Upper lobe of right lung (tissue), 1 donor: ENCODE results near the gene SEPTIN7. TPM values are rescaled to one million over a fixed set of nuclear protein-coding genes. Genes with fewer than 3 reads are reported as not detected.

Experiments used
- ATAC-seq: fragments of 200-7000 bp; cut with Tn5 transposase; one replicate; pipeline ENCODE4 v1.9.1; 2020; ENCODE audit warnings: mild to moderate bottlenecking, moderate library complexity
- DNase-seq: peaks from one replicate; pipeline ENCODE4 v3.0.0-alpha.2; 2020
- H3K27ac ChIP-seq: fragments of 200-600 bp; one replicate; pipeline ENCODE4 v1.8.0; 2022
- H3K27me3 ChIP-seq: fragments of 200-600 bp; one replicate; pipeline ENCODE4 v1.8.0; 2022; ENCODE audit warnings: mild to moderate bottlenecking
- H3K36me3 ChIP-seq: fragments of 200-600 bp; one replicate; pipeline ENCODE4 v1.8.0; 2022
- H3K4me1 ChIP-seq: fragments of 200-600 bp; one replicate; pipeline ENCODE4 v1.8.0; 2022
- H3K4me3 ChIP-seq: fragments of 200-600 bp; one replicate; pipeline ENCODE4 v1.8.0; 2022; ENCODE audit warnings: mild to moderate bottlenecking
- H3K9me3 ChIP-seq: fragments of 200-600 bp; one replicate; pipeline ENCODE4 v1.8.0; 2022
- CTCF ChIP-seq: fragments of 200-600 bp; IDR thresholded peaks from one replicate; pipeline ENCODE4 v1.8.0; 2022; ENCODE audit warnings: antibody characterized with exemption
- intact Hi-C: fragments of 100-400 bp; cut with DNase I; formaldehyde crosslinking; loops from one replicate; pipeline ENCODE4 v1.11.0; 2022
- total RNA-seq: library from RNA; stranded (reverse); fragmentation: NEBNext Ultra II Directional; extraction: Animal tissue kit (Norgen Biotek cat#: 25700); gene quantifications from one replicate; pipeline ENCODE4 v1.2.1, GENCODE V29; 2021
- donor health status: DM: no; HTN: yes; CAD: no; lungs with severe emphysema.

Gene SEPTIN7
- total RNA-seq, 1 donor from 2014 or later, result 202 TPM

DNA sequence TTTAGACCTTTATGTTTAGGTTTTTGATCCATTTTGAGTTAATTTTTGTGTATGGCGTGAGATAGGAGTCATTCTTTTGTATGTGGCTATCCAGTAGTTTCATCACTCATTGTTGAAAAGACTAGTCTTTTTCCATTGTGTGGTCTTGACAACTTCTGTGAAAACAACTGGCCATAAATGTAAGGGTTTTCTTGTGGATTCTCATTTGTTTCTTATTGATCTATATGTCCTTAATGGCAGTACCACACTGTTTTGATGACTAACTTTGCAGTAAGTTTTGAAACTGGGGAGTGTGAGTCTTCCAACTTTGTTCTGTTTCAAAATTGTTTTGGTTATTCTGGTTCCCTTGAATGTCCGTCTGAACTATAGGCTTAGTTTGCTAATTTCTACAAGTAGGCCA is 16.3 kb downstream of the SEPTIN7 start:
- Histone ChIP-seq H3K4me3 (no peak overlapping the region), H3K27ac (no peak overlapping the region), H3K27me3 (no peaks in the 10 kb centered on the region), H3K9me3 (peaks cover 9% of the 10 kb centered on the region), H3K4me1 (peaks cover 15% of the 10 kb centered on the region), H3K36me3 (no peaks in the 10 kb centered on the region)
- ATAC-seq, result no peak
- no peak for DNase-seq
- intact Hi-C loops, result no loop called here
- no peak for TF ChIP-seq CTCF

DNA sequence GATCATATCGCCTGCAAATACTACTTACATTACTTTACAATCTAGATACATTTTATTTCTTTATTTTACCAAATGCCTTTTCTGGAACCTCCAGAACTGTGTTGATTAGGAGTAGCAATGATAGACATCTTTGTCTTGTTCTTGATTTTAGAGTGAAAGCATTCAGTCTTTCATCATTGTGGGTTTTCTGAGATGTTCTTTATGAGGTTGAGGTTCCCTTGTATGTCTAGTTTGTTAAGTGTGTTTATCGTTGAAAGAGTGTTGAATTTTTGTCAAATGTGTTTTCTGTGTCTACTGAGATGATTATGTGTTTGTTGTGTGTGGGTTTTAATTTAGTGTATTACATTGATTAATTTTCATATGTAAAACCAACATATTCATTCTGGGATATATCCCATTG is 17.1 kb downstream of the SEPTIN7 start:
- no peak for TF ChIP-seq CTCF
- ATAC-seq (no peak), DNase-seq (no peak)
- Histone ChIP-seq H3K36me3 (no peaks in the 10 kb centered on the region), H3K27me3 (no peaks in the 10 kb centered on the region), H3K4me3 (no peak overlapping the region), H3K9me3 (peaks cover 9% of the 10 kb centered on the region), H3K4me1 (peaks cover 11% of the 10 kb centered on the region), H3K27ac (no peak overlapping the region)
- intact Hi-C loops, result no loop called here

DNA sequence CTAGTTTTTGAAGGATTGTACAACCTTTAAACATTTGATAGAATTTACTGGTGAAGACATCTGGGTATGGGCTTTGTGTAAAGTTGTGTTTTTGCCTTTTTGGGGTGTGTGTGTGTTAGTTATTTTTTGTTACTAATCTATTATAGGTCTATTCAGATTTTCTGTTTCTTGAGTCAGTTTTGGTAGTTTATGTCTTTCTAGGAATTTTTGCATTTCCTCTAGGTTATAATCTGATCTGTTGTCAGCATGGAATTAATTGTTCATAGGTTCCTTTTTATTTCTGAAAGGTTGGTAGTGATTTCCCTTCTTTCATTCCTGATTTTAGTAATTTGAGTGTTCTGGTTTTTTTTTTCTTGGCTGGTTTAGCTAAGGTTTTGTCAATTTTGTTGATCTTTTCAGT is 17.7 kb downstream of the SEPTIN7 start:
- DNase-seq (no peak), ATAC-seq (no peak)
- intact Hi-C loops, result no loop called here
- H3K27ac ChIP-seq, result no peak overlapping the region
- H3K9me3 ChIP-seq, result peaks cover 9% of the 10 kb centered on the region
- H3K27me3 ChIP-seq, result no peaks in the 10 kb centered on the region
- H3K4me1 ChIP-seq, result peaks cover 6% of the 10 kb centered on the region
- H3K4me3 ChIP-seq, result no peak overlapping the region
- H3K36me3 ChIP-seq, result no peaks in the 10 kb centered on the region
- TF ChIP-seq CTCF, result no peak

GRCh38 chr7:35819310-35819709 is 18.5 kb downstream of the SEPTIN7 start:
- intact Hi-C loops, result no loop called here

DNA sequence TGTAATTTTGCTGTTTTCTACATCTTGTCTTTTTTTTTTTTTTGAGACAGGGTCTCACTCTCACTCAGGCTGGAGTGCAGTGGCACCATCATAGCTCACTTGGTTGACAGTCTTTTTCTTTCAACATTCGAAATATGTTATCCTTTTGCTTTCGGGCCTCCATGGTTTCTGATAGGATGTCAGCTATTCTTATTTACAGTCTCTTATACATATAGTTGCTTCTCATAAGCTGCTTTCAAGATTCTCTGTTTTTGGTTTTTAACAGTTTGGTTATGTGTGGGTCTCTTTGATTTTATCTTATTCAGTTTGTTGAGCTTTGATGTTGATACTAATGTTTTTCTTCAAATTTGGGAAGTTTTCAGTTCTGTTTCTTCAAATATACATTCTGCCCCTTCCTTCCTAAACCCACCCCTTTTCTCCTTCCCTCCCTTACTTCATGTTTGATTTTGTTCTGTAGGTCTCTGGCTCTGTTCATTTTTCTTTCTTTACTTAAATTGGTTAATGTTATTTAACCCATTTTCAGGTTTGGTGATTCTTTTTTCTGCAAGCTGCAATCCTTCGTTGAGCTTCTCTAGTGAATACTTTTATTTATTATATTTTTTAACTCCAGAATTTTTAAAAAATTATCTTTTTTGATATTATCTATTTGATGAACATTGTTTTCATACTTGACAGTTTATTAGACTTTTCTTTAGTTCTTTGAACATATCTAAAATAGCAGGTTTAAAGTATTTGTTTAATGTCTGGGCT is 19.3 kb downstream of the SEPTIN7 start:
- DNase-seq, result no peak

More at GRCh38 chr7:35819310-35819709, 18.5 kb downstream of the SEPTIN7 start:
- TF ChIP-seq CTCF, result no peak
- Histone ChIP-seq H3K9me3 (peaks cover 9% of the 10 kb centered on the region), H3K4me1 (peaks cover 11% of the 10 kb centered on the region), H3K4me3 (no peak overlapping the region), H3K27ac (no peak overlapping the region), H3K36me3 (no peaks in the 10 kb centered on the region), H3K27me3 (no peaks in the 10 kb centered on the region)
- DNase-seq (no peak), ATAC-seq (no peak)

More for the DNA sequence above, 19.3 kb downstream of the SEPTIN7 start:
- Histone ChIP-seq H3K27me3 (no peaks in the 10 kb centered on the region), H3K27ac (no peak overlapping the region), H3K4me3 (no peak overlapping the region), H3K36me3 (no peaks in the 10 kb centered on the region), H3K9me3 (peaks cover 9% of the 10 kb centered on the region), H3K4me1 (peaks cover 18% of the 10 kb centered on the region)
- no peak for TF ChIP-seq CTCF
- ATAC-seq, result no peak
- intact Hi-C loops, result no loop called here
